Astrocyte of the hippocampus (primary cell): ENCODE measurements around the gene COMMD10.

ENCODE experiments used
- DNase-seq: peaks from one replicate; pipeline ENCODE4 v3.0.0; 2011; ENCODE audit warnings: low read depth, low spot score

COMMD10 gene

GRCh38 chr5:116216246-116216645 lies 131.4 kb downstream of the COMMD10 start:
- DNase-seq: no peak

GRCh38 chr5:116225281-116225922 lies 140.6 kb downstream of the COMMD10 start:
- DNase-seq: no peak

GRCh38 chr5:116229131-116229689 lies 144.4 kb downstream of the COMMD10 start:
- no peak for DNase-seq

- no peak for DNase-seq
Measured at GRCh38 chr5:116231288-116231687, 146.5 kb downstream of the COMMD10 start.

- no peak for DNase-seq
Measured at GRCh38 chr5:116234681-116235080, 149.9 kb downstream of the COMMD10 start.

- DNase-seq: peak; percentile 2
Measured at GRCh38 chr5:116237917-116238500, 153.2 kb downstream of the COMMD10 start.

- DNase-seq: peak; percentile 36
Measured at GRCh38 chr5:116242343-116242742, 157.5 kb downstream of the COMMD10 start.

- DNase-seq: no peak
Measured at GRCh38 chr5:116248432-116248831, 163.6 kb downstream of the COMMD10 start.

GRCh38 chr5:116249648-116250047 lies 164.8 kb downstream of the COMMD10 start:
- no peak for DNase-seq

- DNase-seq: no peak
Measured at GRCh38 chr5:116256717-116257116, 171.9 kb downstream of the COMMD10 start.

- DNase-seq: no peak
Measured at GRCh38 chr5:116265471-116265870, 180.6 kb downstream of the COMMD10 start.

GRCh38 chr5:116271446-116272025 lies 186.7 kb downstream of the COMMD10 start:
- DNase-seq: peak; percentile 25

- DNase-seq: peak; percentile 29
Measured at GRCh38 chr5:116272281-116272941, 187.6 kb downstream of the COMMD10 start.

- peak; percentile 46 for DNase-seq
Measured at GRCh38 chr5:116273448-116274242, 188.8 kb downstream of the COMMD10 start.

- DNase-seq: no peak
Measured at GRCh38 chr5:116274251-116274650, 189.4 kb downstream of the COMMD10 start.

GRCh38 chr5:116275282-116275681 lies 190.5 kb downstream of the COMMD10 start:
- no peak for DNase-seq

- DNase-seq: no peak
Measured at GRCh38 chr5:116276952-116277351, 192.1 kb downstream of the COMMD10 start.

- no peak for DNase-seq
Measured at GRCh38 chr5:116280149-116280803, 195.5 kb downstream of the COMMD10 start.

GRCh38 chr5:116281309-116281708 lies 196.5 kb downstream of the COMMD10 start:
- no peak for DNase-seq

GRCh38 chr5:116288524-116288923 lies 203.7 kb downstream of the COMMD10 start:
- no peak for DNase-seq

GRCh38 chr5:116289276-116289675 lies 204.5 kb downstream of the COMMD10 start:
- no peak for DNase-seq
